ENCODE measurements around the gene PHLDB2.

The PHLDB2 gene

DNA sequence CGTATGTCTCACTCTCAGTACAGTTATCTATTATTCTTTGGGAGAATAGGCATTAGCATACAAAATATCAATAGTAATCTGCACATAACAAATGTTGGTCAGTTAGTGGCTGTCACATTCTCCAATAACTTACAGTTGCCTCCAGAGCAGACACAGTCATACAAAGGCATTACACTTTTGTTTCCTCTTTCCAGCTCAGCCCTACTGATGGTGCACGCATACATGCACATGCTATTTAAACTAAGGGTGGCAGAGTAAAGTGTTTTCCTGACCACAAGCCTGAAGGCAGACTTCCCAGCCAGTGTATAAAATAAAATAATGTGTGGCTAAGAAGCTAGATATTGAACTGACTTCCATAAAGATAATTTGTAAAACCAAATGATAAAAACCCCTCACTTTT lies 47.6 kb downstream of the PHLDB2 start:
- no peak overlapping the region for H3K4me3 ChIP-seq (ENCODE audit: low read depth, low read length)
- TF ChIP-seq, protein P1, sequence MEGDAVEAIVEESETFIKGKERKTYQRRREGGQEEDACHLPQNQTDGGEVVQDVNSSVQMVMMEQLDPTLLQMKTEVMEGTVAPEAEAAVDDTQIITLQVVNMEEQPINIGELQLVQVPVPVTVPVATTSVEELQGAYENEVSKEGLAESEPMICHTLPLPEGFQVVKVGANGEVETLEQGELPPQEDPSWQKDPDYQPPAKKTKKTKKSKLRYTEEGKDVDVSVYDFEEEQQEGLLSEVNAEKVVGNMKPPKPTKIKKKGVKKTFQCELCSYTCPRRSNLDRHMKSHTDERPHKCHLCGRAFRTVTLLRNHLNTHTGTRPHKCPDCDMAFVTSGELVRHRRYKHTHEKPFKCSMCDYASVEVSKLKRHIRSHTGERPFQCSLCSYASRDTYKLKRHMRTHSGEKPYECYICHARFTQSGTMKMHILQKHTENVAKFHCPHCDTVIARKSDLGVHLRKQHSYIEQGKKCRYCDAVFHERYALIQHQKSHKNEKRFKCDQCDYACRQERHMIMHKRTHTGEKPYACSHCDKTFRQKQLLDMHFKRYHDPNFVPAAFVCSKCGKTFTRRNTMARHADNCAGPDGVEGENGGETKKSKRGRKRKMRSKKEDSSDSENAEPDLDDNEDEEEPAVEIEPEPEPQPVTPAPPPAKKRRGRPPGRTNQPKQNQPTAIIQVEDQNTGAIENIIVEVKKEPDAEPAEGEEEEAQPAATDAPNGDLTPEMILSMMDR (IDR thresholded peaks at IDR 0.05; ENCODE audit: low read depth, low read length), result no peak

- H3K4me3 ChIP-seq (ENCODE audit: low read depth, low read length), result no peak overlapping the region
- TF ChIP-seq, protein P1 (IDR thresholded peaks at IDR 0.05; ENCODE audit: low read depth, low read length), result no peak
Observed at GRCh38 chr3:111907151-111907550, 48.1 kb downstream of the PHLDB2 start.

DNA sequence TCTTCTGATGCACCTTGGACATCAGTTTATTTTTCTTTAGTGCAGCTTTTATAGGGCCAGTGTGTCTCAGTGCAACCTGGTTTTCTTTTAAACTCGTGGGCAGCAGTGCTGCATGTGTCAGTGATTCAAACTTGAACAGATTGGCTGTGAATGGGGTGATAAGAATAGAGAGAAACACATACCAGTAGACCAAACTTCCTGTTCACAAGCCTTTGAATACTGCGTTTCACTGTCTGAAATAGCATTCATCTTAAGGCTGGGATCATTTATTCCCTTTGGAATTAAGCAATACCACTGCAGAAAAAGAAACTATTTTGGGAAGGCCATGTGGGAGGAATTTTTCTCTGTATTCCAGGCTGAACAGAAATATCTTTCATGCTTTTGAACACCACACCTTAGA lies 51.7 kb downstream of the PHLDB2 start:
- TF ChIP-seq, protein P1 (IDR thresholded peaks at IDR 0.05; ENCODE audit: low read depth, low read length), result no peak
- H3K4me3 ChIP-seq (ENCODE audit: low read depth, low read length), result no peak overlapping the region

DNA sequence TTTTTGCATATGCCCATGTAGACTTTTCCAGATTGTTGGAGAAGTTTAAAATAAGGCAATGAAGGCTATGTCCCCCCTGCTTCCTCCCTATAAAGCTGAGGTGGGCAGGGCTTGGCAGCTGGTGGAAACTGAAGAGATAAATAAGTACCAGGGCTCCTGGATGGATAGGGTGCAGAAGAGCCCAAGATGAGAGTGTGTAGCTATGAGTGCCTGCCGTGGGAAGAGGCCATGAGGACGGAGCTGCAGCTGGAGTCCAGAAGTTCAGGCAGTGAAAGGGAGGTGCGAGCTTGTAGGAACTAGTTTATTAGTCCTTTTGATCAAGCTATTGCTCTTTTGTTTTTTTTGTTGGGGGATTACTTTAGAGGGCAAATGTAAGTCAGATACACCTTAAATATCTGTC lies 52.4 kb downstream of the PHLDB2 start:
- no peak overlapping the region for H3K4me3 ChIP-seq (ENCODE audit: low read depth, low read length)
- TF ChIP-seq, protein P1 (IDR thresholded peaks at IDR 0.05; ENCODE audit: low read depth, low read length), result no peak

- TF ChIP-seq, protein P1 (IDR thresholded peaks at IDR 0.05; ENCODE audit: low read depth, low read length), result no peak
- H3K4me3 ChIP-seq (ENCODE audit: low read depth, low read length), result no peak overlapping the region
Observed at GRCh38 chr3:111913163-111913763, 54.2 kb downstream of the PHLDB2 start.

- TF ChIP-seq, protein P1 (IDR thresholded peaks at IDR 0.05; ENCODE audit: low read depth, low read length), result no peak
- no peak overlapping the region for H3K4me3 ChIP-seq (ENCODE audit: low read depth, low read length)
Observed at GRCh38 chr3:111915905-111916304, 56.8 kb downstream of the PHLDB2 start.

- no peak overlapping the region for H3K4me3 ChIP-seq (ENCODE audit: low read depth, low read length)
- TF ChIP-seq, protein P1 (IDR thresholded peaks at IDR 0.05; ENCODE audit: low read depth, low read length), result no peak
Observed at GRCh38 chr3:111917300-111917699, 58.2 kb downstream of the PHLDB2 start.

Measured in WI38 (cell line).